Eye (tissue), 1 donor: ENCODE results near the gene HOXA10.

Source experiments
- DNase-seq: peaks from one replicate; pipeline ENCODE4 v3.0.0-alpha.2; 2015

Gene HOXA10

GRCh38 chr7:27165089-27165995 is 8.8 kb downstream of the HOXA10 start, which contains the start of gene HOXA9:
HOXA9 (minus strand) TSS chr7:27165537; CDS start chr7:27165457, 80 bp downstream.
- DNase-seq = no peak

- DNase-seq = no peak
Observed at GRCh38 chr7:27164367-27165088, 9.6 kb downstream of the HOXA10 start.

GRCh38 chr7:27164045-27164366 is 10.1 kb downstream of the HOXA10 start:
- DNase-seq = no peak

GRCh38 chr7:27163288-27164044 is 10.7 kb downstream of the HOXA10 start:
- DNase-seq = no peak

GRCh38 chr7:27162561-27163287 is 11.4 kb downstream of the HOXA10 start:
- no peak for DNase-seq

GRCh38 chr7:27161721-27162560 is 12.2 kb downstream of the HOXA10 start:
- no peak for DNase-seq

- DNase-seq = no peak
Observed at GRCh38 chr7:27161214-27161720, 12.9 kb downstream of the HOXA10 start.

GRCh38 chr7:27160546-27161213 is 13.4 kb downstream of the HOXA10 start:
- DNase-seq = peak; percentile 95

GRCh38 chr7:27160145-27160545 is 14.0 kb downstream of the HOXA10 start:
- DNase-seq = peak; percentile 60

GRCh38 chr7:27159266-27160144 is 14.6 kb downstream of the HOXA10 start:
- DNase-seq = no peak

GRCh38 chr7:27158436-27159265 is 15.5 kb downstream of the HOXA10 start:
- peak; percentile 81 for DNase-seq

- DNase-seq = no peak
Observed at GRCh38 chr7:27157702-27158431, 16.3 kb downstream of the HOXA10 start.

- no peak for DNase-seq
Observed at GRCh38 chr7:27156916-27157701, 17.0 kb downstream of the HOXA10 start.

GRCh38 chr7:27156508-27156898 is 17.6 kb downstream of the HOXA10 start, which contains the start of gene HOXA7:
HOXA7 (minus strand) TSS chr7:27156675; CDS start chr7:27156545, 130 bp downstream.
- DNase-seq = no peak

GRCh38 chr7:27155816-27156507 is 18.2 kb downstream of the HOXA10 start:
- DNase-seq = no peak
